Measurements from ENCODE around the gene THAP7.
"Not testable (repeated sequence)": the region's sequence is repeated elsewhere in the genome, so short reads cannot be mapped to it uniquely, and the experiment has no call there.

Gene THAP7, protein sequence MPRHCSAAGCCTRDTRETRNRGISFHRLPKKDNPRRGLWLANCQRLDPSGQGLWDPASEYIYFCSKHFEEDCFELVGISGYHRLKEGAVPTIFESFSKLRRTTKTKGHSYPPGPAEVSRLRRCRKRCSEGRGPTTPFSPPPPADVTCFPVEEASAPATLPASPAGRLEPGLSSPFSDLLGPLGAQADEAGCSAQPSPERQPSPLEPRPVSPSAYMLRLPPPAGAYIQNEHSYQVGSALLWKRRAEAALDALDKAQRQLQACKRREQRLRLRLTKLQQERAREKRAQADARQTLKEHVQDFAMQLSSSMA

DNA sequence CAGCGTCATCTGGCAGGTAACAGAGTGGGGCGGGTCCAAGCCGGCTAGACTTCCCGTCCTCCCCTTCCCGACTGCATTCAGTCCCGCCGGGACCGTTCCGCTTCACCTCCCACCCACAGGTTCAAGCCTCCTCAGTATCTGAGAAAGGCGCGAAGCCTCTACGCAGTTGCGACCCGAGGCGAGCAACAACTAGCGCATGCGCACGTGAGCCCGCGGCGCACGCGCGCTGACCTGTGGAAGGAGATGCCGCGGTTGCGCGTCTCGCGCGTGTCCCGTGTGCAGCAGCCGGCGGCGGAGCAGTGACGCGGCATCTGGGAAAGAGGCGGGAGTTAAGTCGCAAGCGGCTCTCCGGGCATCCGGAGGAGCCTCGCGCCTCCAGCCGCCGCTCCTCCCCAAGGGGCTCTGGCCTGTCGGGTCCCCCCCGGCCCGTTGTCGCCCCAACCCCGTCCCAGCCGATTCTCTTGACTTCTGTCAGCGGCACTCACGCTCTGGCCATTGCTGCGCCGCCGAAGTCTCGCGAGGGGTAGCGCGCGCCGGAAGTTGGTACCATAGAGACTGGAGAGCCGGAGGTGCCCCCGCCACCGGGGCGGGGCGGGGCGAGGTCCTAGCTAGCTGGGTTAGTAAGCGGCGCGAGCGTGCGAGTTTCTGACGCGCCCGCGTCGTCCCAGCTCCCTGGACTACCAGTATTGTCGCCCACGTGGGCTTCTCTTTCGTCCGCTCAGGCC, at the start of gene THAP7:
THAP7 (minus strand) TSS at position 518 of the 725 bp plus-strand sequence; CDS start at position 311, 207 bp downstream.
- DNase-seq, result peak; percentile 98

DNA sequence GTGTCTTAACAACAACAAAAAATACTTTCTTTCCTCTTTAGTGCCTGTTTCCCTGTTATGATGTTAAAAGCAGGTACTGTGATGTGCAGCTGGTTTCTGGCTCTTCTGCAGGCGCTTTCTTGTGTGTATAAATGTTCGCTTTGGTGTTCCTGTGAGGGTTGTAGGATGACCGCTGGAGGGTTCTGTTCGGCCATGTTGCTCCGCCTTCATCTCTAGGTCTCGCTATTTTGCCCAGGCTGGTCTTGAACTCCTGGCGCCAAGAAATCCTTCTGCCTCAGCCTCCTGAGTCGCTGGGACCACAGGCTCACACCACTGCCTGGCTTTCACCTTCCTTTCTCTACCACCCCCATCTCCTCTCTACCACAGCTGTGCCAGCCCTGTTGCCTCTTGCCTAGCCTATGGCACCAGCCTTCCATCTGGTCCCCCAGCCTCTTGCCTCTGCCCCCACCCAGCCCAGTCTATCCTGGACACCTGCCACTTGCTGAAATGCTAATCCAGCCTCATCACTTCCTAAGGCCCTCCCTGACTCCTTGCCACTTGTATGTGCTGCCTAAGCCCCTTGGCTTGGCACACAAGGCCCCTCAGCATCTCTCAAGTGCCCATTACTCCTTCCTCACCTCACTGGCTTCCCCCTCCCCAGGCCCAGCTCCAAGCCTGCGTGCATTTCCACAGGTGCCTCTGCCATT, 49.4 kb upstream of the THAP7 start:
- DNase-seq, result no peak

DNA sequence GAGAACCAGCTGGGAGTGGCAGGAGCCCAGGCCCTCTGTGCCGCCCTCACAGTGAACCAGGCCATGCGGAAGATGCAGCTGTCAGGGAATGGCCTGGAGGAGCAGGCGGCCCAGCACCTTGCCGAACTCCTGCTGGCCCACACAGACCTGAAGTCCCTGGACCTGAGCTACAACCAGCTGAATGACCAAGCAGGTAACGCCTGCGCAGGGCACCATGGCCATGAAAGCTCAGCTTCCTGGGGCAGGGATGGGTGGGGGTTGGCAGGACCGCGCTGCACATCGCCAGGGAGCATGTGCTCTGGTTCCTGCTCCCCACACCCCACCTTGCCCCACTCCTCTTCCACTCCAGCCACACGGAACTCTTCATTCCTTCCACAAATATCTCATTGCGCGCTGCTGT, 47.0 kb upstream of the THAP7 start:
- DNase-seq, result not testable (repeated sequence)

DNA sequence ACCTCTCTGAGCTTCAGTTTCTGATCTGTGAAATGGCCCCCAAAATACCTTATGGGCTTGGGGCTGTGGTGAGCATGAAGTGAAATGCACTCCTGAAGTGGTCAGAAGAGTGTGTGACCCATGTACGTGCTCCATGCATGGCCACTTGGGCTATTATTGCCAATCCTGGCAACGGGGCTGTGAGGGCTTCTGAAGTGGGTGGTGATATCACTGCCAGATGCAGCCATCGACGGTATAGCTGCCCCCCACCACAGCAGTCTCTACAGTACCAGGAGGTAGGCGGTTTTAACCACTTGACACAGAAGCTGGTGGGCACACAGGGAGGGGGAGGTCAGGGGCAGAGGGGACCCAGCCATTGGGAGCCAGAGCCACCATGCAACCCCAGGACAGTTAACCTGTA, 46.5 kb upstream of the THAP7 start:
- DNase-seq, result not testable (repeated sequence)

DNA sequence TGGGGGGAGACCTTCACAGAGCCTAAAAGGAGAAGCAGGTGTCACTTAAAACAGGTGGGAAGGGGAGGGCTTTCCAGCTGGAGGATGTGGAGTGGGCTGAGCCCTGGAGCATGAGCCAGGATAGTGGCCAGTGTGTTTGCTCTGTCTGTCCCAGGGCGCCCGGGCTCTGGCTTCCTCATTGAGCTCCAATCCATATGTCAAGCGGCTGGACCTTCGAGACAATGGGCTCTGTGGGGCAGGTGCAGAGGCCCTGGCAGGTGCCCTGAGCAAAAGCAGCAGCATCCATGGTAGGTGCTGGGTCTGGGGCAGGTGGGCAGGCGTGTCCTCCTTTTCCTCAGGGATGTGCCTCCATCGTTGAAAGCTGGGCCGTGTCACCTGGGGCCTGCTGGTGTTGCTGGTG, 45.8 kb upstream of the THAP7 start:
- no peak for DNase-seq

DNA sequence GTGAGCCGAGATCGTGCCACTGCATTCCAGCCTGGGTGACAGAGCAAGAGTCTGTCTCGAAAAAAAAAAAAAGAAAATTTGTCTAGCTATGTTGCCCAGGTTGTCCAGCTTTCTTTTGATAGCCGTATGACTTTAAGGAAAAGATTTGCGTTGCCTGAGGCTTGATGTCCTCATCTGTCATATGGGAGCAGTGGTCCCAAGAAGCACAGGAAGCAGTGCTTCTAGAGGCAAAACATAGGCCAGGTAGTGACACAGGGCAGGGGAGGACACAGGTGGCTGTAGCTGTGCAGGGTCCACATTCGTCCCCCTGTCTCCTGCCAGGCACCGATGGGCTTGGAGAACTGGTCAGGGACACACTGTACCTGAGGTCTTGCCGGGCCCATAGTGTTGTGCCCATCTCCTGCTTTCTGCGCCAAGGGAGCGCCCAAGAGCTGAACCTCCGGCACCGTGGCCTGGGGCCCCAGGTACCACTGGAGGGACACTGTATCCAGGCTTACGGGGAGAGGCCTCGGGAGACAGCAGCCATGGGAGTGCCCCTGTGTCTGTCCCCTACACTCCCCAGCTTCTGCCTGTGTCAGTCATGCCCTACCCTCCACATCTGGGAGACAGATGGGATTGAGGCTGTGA, 45.2 kb upstream of the THAP7 start:
- DNase-seq, result no peak

DNA sequence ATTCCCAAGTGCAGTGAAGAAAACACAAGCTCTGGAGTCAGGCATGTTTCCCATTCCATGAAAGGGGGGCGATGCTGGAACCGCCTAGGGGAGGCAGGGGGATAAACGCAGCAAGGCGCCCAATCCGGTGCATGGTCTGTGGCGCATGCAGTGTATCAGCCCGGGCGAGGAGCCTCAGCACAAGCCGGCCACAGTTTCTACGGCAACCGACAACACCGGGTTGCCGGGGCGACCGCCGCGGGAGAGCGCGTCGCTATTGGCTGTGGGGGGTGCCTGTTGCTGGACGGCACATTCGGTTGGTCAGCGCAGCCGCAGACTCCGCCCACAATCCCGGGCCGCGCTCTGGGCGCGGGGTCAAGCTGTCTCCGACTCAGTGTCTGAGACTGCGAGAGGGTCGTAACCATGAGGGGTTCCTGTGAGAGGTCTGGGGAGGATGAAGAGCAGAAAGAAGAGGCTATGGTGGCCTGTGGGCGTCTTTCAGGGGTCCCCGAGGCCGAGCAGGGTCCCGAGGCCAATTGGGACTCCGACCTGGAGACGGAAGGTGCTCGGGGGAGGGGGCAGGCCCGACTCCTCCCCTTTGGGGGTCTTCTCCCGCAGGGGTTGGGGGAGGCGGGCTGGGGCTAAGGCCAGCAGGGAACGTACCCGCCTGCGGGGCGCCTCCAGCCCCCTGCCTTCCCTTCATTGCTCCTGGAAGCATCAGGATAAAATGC, 43.8 kb upstream of the THAP7 start, which contains the start of gene LRRC74B:
LRRC74B (plus strand) TSS at position 362 of the 710 bp plus-strand sequence; CDS start at position 403, 41 bp downstream.
- peak; percentile 88 for DNase-seq

DNA sequence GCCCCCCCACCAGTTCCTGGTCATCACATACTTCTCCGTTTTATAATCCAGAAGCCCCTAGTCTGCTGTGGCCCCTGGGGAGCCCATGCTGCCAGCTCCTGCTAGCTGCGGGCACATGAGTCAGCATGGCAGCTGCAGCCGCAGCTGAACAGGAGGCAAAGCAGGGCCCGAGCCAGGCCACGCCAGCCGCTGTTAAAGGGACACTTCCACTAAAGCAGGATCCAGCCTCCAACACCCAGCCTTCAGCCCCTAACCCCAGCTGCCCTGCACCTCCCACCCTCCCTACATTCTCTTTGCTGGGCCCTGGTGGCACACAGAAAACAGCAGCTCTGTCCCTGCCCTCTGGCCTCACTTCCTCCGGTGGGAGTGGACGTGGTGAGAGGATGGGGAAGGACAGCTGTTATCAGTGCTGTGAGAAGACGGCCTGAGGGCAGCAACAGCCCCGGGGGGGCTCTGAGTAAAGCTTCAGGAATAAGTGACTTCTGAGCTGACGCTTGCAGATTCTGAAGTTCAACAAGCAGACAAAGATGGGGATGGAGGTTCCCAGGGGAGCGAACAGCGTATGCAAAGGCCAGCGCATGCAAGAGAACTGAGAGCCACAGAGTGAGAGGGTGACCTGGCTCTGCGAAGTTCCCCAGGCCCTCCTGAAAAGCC, 43.1 kb upstream of the THAP7 start:
- DNase-seq, result no peak

DNA sequence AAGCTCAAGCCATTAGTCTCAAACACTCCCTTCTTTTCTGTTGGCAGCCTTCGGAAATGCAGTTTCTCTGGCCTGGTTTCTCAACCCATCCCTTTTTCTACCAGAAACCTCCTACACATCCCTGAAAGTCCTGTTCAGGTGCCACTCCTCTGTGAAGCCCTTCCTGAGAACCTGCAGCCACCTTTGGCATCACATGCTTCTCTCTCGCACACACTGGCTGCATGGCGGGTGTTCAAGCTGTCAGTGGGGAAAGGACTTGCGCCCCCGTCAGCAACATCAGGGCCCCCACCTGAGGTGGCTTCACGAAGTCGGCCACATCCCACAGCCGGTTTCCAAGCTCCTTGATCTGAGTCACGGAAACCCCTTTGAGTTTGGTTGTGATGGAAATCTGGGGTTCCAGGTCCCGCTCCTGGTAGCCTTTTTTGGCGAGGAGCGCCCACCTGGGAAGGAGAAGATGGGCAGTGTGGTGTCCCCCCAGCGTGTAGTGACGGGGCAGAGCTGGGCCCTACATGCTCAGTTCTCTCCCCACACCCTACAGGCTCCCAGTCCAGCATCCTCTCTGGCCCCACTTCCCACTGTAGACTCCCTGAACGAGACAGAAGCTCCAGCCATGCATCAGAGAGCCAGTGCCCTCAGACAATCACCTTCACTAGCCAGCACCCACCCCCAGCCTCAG, 42.1 kb upstream of the THAP7 start:
- DNase-seq, result no peak

DNA sequence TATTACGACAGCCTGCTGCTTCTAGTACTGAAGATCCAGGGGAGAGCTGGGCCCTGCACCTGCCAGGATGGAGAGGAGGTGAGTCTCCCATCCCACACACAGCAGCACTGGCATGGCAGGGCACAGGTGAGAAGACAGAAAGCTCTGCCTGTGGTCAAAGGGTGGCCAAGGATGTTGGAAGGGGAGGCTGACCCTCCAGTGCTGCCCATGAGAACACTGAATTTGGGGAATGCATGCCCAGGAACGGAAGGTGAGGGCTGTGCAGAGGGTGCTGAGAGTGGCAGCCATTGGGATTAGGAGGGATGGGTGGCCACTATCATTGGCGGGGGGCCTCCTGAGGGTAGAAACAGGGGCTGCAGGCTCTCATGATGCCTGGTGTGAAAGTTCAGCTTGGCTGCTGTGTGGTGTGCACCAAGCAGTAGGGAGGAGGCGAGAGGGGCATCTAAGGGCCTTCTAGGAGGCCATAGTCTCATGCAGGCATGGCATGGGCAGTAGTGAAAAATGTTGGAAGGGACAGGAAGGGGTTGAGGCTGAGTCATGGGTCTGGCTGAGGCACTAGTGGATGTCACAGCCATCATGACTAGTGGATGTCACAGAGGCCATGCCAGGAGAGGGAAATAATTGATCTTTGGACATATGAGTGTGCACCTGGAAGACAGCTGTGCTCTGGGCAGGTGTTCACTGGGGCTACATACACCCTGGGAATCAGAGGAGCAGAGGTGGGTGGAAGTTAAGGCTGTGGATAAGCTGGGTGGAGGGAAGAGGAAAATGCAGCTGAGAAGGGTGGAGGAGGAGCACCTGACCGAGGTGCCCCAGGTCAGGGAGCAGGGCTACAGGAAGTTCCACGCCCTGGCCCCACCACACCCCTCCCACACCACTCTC, 41.3 kb upstream of the THAP7 start:
- no peak for DNase-seq

DNA sequence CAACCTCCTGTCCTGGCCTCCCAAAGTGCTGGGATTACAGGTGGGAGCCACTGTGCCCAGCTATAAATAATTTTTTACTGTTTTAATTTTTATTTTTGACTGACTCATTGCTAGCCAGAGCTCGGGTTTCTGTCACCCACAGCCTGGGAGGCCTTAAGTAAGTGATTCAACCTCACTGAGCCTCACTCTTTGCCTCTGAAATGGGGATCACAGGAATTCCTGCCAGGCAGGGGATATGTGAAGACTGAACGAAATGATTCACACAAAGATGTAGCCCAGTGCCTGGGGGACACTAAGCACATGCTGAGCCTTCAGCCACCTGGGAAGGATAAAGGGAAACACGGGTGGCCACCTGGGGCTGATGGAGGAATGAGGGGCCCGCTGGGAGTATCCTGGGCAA, 40.0 kb upstream of the THAP7 start:
- DNase-seq, result no peak

DNA sequence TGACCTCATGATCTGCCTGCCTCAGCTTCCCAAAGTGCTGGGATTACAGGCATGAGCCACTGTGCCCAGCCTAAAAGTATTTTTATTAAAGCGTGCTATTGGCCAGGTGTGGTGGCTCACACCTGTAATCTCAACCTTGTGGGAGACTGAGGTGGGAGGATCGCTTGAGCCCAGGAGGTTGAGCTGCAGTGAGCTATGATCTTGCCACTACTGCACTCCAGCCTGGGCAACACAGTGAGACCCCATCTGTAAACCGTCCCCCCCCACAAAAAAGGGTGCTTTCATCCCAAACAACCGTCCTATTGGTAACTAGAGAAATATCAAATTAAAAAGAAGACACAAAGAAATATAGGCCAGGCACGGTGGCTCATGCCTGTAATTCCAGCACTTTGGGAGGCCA, 37.2 kb upstream of the THAP7 start:
- not testable (repeated sequence) for DNase-seq

DNA sequence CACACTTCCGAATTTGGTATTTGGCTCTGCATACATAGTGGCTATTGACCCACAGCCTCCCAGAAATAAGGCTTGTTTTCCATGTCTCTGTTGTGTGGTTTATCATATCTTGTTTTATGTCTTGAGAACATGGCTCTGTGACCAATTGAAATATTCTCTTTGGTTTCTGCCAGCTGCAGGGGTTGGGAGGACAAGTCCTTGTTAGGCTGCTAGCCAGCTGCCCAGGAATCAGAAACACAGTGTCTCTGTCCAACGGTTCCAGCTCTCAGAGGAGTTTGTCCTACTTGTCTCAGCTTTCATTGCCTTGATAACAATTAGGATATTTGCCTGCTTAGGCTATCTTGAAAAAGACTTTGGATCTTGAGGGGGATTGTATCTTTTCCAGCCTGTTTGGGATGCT, 36.5 kb upstream of the THAP7 start:
- no peak for DNase-seq

DNA sequence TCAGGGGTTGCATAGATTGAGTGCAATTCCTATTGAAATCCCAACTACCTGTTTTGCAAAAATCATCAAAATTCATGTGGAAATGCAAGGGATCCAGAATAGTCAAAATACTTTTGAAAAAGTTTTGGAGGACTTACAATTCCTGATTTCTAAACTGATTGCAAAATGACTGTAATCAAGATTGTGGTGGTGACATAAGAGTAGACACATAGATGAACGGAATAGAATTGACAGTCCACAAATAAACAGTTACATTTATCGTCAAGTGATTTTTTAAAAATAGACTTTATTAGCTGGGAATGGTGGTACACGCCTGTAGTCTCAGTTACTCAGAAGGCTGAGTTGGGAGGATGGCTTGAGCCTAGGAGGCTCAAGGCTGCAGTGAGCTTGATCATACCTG, 33.1 kb upstream of the THAP7 start:
- DNase-seq, result no peak

DNA sequence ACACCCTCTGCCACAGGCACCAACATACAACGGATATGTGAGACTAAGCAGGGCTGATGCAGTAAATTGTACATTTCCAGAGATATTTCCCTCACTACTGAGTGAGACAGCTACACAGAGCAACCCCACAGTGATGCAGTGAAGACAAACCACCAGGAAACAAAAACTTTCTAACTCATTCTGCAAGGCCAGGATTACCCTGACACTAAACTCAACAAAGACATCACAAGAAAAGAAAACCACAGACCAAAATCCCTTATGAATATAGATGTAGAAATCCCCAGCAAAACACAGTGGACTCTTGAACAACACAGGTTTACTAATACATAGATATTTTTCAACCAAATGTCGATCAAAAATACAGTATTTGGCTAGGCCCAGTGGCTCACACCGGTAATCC, 32.0 kb upstream of the THAP7 start:
- DNase-seq, result peak; percentile 19

DNA sequence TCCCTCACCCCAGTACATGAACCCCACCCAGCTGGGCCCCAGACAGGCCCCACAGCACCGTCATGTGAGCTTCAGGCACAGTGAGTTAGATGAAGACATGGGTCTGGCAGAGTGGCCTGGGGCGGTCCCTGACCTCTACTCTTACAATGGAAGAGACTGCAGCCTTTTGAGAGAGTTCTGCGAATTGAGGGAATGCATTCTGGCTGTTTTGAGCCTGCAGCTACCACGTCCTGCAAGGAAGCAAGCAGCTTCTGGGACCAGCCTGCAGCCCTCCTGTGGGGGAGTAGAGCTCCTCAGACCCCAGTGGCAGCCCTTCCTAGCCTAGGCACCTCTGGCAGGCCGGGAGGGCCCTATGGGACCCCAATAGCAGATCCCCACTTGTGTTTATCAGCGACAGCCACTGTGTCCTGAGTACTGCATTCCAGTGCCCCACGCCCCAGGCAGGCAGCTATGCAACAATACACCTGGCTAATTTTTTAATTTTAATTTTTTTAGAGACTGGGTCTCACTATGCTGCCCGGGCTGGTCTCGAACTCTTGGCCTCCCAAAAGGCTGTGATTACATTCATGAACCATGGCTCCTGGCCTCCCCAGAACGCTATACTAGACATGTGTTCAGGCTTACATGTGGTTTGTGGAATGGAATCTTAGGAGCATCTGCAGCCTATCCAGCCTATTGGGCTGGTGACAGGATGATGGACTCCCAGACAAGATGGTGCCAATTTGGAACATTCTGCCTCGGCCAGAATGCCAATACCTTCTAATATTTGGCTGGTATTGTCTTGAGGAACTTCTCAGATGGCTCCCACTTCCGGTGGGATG, 31.2 kb upstream of the THAP7 start:
- no peak for DNase-seq

DNA sequence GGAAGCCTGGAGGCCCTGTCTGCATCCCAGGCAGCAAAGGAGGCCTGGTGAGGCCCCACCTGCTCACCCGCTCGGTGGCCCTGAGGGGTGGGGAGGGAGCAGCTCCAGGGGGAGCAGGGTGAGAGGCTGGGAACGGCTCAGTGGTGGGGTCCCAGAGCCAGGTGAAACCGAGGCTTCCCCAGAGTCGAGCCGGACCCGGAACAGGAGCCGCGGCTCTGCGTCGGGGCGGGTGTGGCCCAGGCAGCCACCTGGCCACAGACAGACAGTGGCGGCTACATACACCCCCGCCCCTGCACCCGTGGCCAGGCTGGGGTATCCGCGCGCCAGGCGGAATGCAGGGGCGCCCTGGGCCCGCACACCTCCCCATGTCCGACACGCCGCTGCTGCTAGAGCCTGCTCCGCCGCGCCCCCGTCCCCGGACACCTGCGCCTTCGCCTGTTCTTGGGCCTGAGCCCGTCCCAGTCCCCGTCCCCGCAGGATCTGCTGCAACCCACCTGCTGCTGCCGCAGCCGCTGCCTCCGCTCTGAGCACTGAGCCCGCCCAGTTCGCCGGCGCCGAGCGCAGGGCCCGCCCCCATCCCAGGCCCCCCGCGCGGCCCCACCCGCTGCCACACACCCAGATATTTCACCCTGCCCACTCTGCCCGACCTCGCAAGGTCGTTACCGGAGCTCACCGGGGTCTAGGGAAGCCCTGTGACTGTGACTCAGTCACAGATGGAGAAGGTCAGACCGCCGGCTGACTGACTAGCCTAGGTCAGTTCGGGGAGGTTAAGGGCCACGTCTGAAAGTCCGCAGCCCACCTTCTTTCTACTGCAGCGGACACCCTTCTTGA, 30.3 kb upstream of the THAP7 start, which contains the start of gene SLC7A4:
SLC7A4 (minus strand) TSS at position 525 of the 831 bp plus-strand sequence. CDS start 749 bp downstream, outside the sequence.
- DNase-seq, result no peak

DNA sequence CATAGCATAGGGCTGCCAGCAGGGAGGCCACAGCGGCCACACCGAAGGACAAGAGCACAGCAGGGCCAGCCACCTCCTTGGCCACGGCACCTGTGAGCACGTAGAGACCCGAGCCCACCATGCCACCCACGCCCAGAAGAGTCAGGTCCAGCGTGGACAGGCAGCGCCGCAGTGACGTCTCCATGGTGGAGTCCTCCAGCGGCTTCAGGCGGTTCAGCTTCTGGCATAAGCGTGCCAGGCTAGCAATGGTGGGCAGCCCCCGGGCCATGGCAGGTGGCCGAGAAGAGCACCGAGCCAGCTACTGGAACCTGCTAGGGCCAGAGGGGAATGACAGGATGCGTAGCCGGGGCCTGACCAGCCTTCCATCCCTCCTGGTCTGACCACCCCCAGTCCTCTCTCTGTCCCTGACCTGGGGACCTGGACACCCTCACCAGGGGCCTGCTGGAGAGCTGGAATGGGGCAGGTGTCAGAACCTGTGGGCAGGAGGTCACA, 29.7 kb upstream of the THAP7 start:
- no peak for DNase-seq

All from activated CD4-positive, alpha-beta T cell treated with anti-CD3 and anti-CD28 coated beads, Interleukin-10, Interleukin-2, amounts not matched to agents 100 ng/mL and 50 ng/mL, durations not matched to agents 16 hours and 8 hours (primary cell).